HepG2 (cell line): ENCODE data around the gene APOC3. TPM values are rescaled to one million over a fixed set of nuclear protein-coding genes. Genes with fewer than 3 reads are reported as not detected.

Source experiments
- ARID4A ChIP-seq: sonication (generic); formaldehyde crosslinking; IDR thresholded peaks from 2 replicates; pipeline ENCODE4 v1.5.0; 2020; ENCODE audit warnings: mild to moderate bottlenecking, missing genetic modification reagents, borderline replicate concordance
- ARNTL ChIP-seq: sonication (generic); formaldehyde crosslinking; IDR thresholded peaks from 2 replicates; pipeline ENCODE4 v1.4.0; 2020; ENCODE audit warnings: mild to moderate bottlenecking, missing genetic modification reagents
- HMG20A ChIP-seq: IDR thresholded peaks from 2 replicates; pipeline ENCODE4 v1.6.1; 2016; ENCODE audit warnings: borderline replicate concordance
- HMGXB4 ChIP-seq, 2 experiments: sonication (generic) in 1 of 2; formaldehyde crosslinking in 1 of 2; IDR thresholded peaks; 2 replicates each; pipeline versions ENCODE4 v1.4.0 to v1.6.1; 2018 to 2020; ENCODE audit warnings: missing genetic modification reagents in 2 of 2, borderline replicate concordance in 1 of 2, low read depth in 1 of 2, mild to moderate bottlenecking in 1 of 2, missing biosample characterization in 1 of 2
- RBAK ChIP-seq: sonication (generic); formaldehyde crosslinking; IDR thresholded peaks from 2 replicates; pipeline ENCODE4 v1.5.1; 2020; ENCODE audit warnings: mild to moderate bottlenecking, missing genetic modification reagents
- RBFOX2 ChIP-seq: fragments of 200-400 bp; formaldehyde crosslinking; IDR thresholded peaks from 2 replicates; pipeline ENCODE4 v1.6.1; 2017; ENCODE audit warnings: low read depth, mild to moderate bottlenecking, low read length
- ZBED4 ChIP-seq: sonication (generic); formaldehyde crosslinking; IDR thresholded peaks from 2 replicates; pipeline ENCODE4 v1.4.0; 2020; ENCODE audit warnings: missing genetic modification reagents, borderline replicate concordance
- ZNF142 ChIP-seq: sonication (generic); formaldehyde crosslinking; IDR thresholded peaks from 2 replicates; pipeline ENCODE4 v1.4.0; 2020; ENCODE audit warnings: missing genetic modification reagents
- ZNF20 ChIP-seq: sonication (generic); formaldehyde crosslinking; IDR thresholded peaks from 2 replicates; pipeline ENCODE4 v1.4.0; 2020; ENCODE audit warnings: mild to moderate bottlenecking, moderate library complexity, missing genetic modification reagents
- ZNF790 ChIP-seq: sonication (generic); formaldehyde crosslinking; IDR thresholded peaks from 2 replicates; pipeline ENCODE4 v1.8.0; 2022; ENCODE audit warnings: missing genetic modification reagents, mild to moderate bottlenecking, borderline replicate concordance
- ZSCAN25 ChIP-seq: sonication (generic); formaldehyde crosslinking; IDR thresholded peaks from 2 replicates; pipeline ENCODE4 v1.8.0; 2022; ENCODE audit warnings: mild to moderate bottlenecking, missing genetic modification reagents
- polyA plus RNA-seq, 8 experiments: library from polyadenylated mRNA; depleted of rRNA in 3 of 8; stranded (reverse) in 7 of 8; unstranded in 1 of 8; fragments of >200 nt; fragmentation: Illumina TruSeq in 4 of 8; extraction: Trizol in 4 of 8; gene quantifications; 2 replicates each; pipeline versions ENCODE4 v1.2.1 to v1.2.3, GENCODE V29; 2011 to 2016; ENCODE audit warnings: low read depth in 4 of 8, missing spikeins in 1 of 8, mixed read lengths in 1 of 8; ENCODE audit not compliant: insufficient read depth in 1 of 8
- total RNA-seq, 5 experiments: library from RNA; depleted of rRNA; stranded (reverse); fragments of >200 nt; fragmentation: Illumina TruSeq; extraction: Trizol; gene quantifications; 2 replicates each; pipeline ENCODE4 v1.2.3, GENCODE V29; 2016; ENCODE audit warnings: low read depth in 1 of 5

The APOC3 gene
- total and polyA plus RNA-seq, 2 of the 13 experiments (the other 11 are each of a cell fraction or from before 2014, with no cell fraction given): 314 to 687 TPM

- TF ChIP-seq ARID4A (CRISPR knock-in tag) (peak; percentile 60), ZNF142 (peak; percentile 44), HMG20A (CRISPR knock-in tag) (peak; percentile 22; the same call in 1 of the 2 replicates), ARNTL (CRISPR knock-in tag) (peak; percentile 85), ZBED4 (CRISPR knock-in tag) (peak; percentile 77; the same call in 1 of the 2 replicates), ZSCAN25 (peak; percentile 91), HMGXB4 (CRISPR knock-in tag; IDR thresholded peaks at IDR 0.05; ENCODE audit: borderline replicate concordance in 1 of 2, low read depth in 1 of 2) (0 out of 4 replicates have a peak, but pooled peaks have one; percentile 31 to 54), ZNF790 (CRISPR knock-in tag) (peak; percentile 75; the same call in 1 of the 2 replicates), RBAK (CRISPR knock-in tag) (0 out of 2 replicates have a peak, but pooled peaks have one; percentile 48), ZNF20 (no peak), RBFOX2 (peak; percentile 55; the same call in 1 of the 2 replicates)
Observed at GRCh38 chr11:116829525-116830183, at the start of gene APOC3 (continued).
